HepG2 (cell line): Measurements from ENCODE around the gene LIF. TPM values are rescaled to one million over a fixed set of nuclear protein-coding genes. Genes with fewer than 3 reads are reported as not detected.

Source experiments
- CCDC6 ChIP-seq: sonication (generic); formaldehyde crosslinking; IDR thresholded peaks from 2 replicates; pipeline ENCODE4 v1.8.1; 2022; ENCODE audit warnings: mild to moderate bottlenecking, missing genetic modification reagents, moderate library complexity
- FOSL1 ChIP-seq: sonication (generic); formaldehyde crosslinking; IDR thresholded peaks from 2 replicates; pipeline ENCODE4 v1.9.0; 2021; ENCODE audit warnings: missing genetic modification reagents, borderline replicate concordance
- KMT2B ChIP-seq: IDR thresholded peaks from 2 replicates; pipeline ENCODE4 v1.6.1; 2016; ENCODE audit warnings: missing genetic modification reagents, missing compliant biosample characterization
- MTF2 ChIP-seq: sonication (generic); formaldehyde crosslinking; IDR thresholded peaks from 2 replicates; pipeline ENCODE4 v1.5.0; 2020; ENCODE audit warnings: missing genetic modification reagents, borderline replicate concordance
- PAWR ChIP-seq: sonication (generic); formaldehyde crosslinking; IDR thresholded peaks from 2 replicates; pipeline ENCODE4 v1.4.0; 2020; ENCODE audit warnings: missing genetic modification reagents, mild to moderate bottlenecking, borderline replicate concordance
- RNF2 ChIP-seq: fragments of 450-650 bp; conservative IDR thresholded peaks from 2 replicates; pipeline ENCODE4 v1.6.1; 2016; ENCODE audit warnings: low read depth
- SRF ChIP-seq: IDR thresholded peaks from 2 replicates; pipeline ENCODE4 v1.6.1; 2011; ENCODE audit warnings: mild to moderate bottlenecking, low read depth, low read length, moderate library complexity
- TCF7 ChIP-seq: sonication (generic); IDR thresholded peaks from 2 replicates; pipeline ENCODE4 v1.6.1; 2016; ENCODE audit warnings: antibody characterized with exemption, low read depth
- TFDP1 ChIP-seq: IDR thresholded peaks from 2 replicates; pipeline ENCODE4 v1.6.1; 2016; ENCODE audit warnings: missing compliant biosample characterization, missing genetic modification reagents, borderline replicate concordance
- ZNF274 ChIP-seq: sonication (generic); formaldehyde crosslinking; IDR thresholded peaks from 2 replicates; pipeline ENCODE4 v1.5.1; 2020; ENCODE audit warnings: mild to moderate bottlenecking, missing genetic modification reagents
- ZNF343 ChIP-seq: sonication (generic); formaldehyde crosslinking; IDR thresholded peaks from 2 replicates; pipeline ENCODE4 v1.4.0; 2020; ENCODE audit warnings: mild to moderate bottlenecking, missing genetic modification reagents
- ZNF552 ChIP-seq: sonication (generic); formaldehyde crosslinking; IDR thresholded peaks from 2 replicates; pipeline ENCODE4 v1.9.0; 2022; ENCODE audit warnings: missing genetic modification reagents, mild to moderate bottlenecking, borderline replicate concordance
- ZNF615 ChIP-seq: sonication (generic); formaldehyde crosslinking; IDR thresholded peaks from 2 replicates; pipeline ENCODE4 v1.5.0; 2020; ENCODE audit warnings: mild to moderate bottlenecking, missing genetic modification reagents, borderline replicate concordance
- ZNF687 ChIP-seq: sonication (generic); formaldehyde crosslinking; IDR thresholded peaks from 2 replicates; pipeline ENCODE4 v1.5.1; 2020; ENCODE audit warnings: mild to moderate bottlenecking, missing genetic modification reagents, moderate library complexity
- ZNF850 ChIP-seq: sonication (generic); formaldehyde crosslinking; conservative IDR thresholded peaks from 2 replicates; pipeline ENCODE4 v1.9.0; 2021; ENCODE audit warnings: mild to moderate bottlenecking, missing genetic modification reagents
- polyA plus RNA-seq, 8 experiments: library from polyadenylated mRNA; depleted of rRNA in 3 of 8; stranded (reverse) in 7 of 8; unstranded in 1 of 8; fragments of >200 nt; fragmentation: Illumina TruSeq in 4 of 8; extraction: Trizol in 4 of 8; gene quantifications; 2 replicates each; pipeline versions ENCODE4 v1.2.1 to v1.2.3, GENCODE V29; 2011 to 2016; ENCODE audit warnings: low read depth in 4 of 8, missing spikeins in 1 of 8, mixed read lengths in 1 of 8; ENCODE audit not compliant: insufficient read depth in 1 of 8
- total RNA-seq, 5 experiments: library from RNA; depleted of rRNA; stranded (reverse); fragments of >200 nt; fragmentation: Illumina TruSeq; extraction: Trizol; gene quantifications; 2 replicates each; pipeline ENCODE4 v1.2.3, GENCODE V29; 2016; ENCODE audit warnings: low read depth in 1 of 5
- TF ChIP-seq, protein P1 (sequence below): sonication (generic); formaldehyde crosslinking; IDR thresholded peaks from 2 replicates; pipeline ENCODE4 v1.5.0; 2020; ENCODE audit warnings: mild to moderate bottlenecking, missing genetic modification reagents
- TF ChIP-seq, protein P2 (sequence below): sonication (generic); formaldehyde crosslinking; IDR thresholded peaks from 2 replicates; pipeline ENCODE4 v1.5.0; 2020; ENCODE audit warnings: mild to moderate bottlenecking, missing genetic modification reagents

LIF gene
- total and polyA plus RNA-seq, 2 of the 13 experiments (the other 11 are each of a cell fraction or from before 2014, with no cell fraction given) = 3.6 to 8.5 TPM

- TF ChIP-seq, protein P1, sequence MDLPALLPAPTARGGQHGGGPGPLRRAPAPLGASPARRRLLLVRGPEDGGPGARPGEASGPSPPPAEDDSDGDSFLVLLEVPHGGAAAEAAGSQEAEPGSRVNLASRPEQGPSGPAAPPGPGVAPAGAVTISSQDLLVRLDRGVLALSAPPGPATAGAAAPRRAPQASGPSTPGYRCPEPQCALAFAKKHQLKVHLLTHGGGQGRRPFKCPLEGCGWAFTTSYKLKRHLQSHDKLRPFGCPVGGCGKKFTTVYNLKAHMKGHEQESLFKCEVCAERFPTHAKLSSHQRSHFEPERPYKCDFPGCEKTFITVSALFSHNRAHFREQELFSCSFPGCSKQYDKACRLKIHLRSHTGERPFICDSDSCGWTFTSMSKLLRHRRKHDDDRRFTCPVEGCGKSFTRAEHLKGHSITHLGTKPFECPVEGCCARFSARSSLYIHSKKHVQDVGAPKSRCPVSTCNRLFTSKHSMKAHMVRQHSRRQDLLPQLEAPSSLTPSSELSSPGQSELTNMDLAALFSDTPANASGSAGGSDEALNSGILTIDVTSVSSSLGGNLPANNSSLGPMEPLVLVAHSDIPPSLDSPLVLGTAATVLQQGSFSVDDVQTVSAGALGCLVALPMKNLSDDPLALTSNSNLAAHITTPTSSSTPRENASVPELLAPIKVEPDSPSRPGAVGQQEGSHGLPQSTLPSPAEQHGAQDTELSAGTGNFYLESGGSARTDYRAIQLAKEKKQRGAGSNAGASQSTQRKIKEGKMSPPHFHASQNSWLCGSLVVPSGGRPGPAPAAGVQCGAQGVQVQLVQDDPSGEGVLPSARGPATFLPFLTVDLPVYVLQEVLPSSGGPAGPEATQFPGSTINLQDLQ (CRISPR knock-in tag) = no peak
- TF ChIP-seq SRF = no peak
- TF ChIP-seq FOSL1 (CRISPR knock-in tag) = peak; percentile 79
- TF ChIP-seq, protein P2, sequence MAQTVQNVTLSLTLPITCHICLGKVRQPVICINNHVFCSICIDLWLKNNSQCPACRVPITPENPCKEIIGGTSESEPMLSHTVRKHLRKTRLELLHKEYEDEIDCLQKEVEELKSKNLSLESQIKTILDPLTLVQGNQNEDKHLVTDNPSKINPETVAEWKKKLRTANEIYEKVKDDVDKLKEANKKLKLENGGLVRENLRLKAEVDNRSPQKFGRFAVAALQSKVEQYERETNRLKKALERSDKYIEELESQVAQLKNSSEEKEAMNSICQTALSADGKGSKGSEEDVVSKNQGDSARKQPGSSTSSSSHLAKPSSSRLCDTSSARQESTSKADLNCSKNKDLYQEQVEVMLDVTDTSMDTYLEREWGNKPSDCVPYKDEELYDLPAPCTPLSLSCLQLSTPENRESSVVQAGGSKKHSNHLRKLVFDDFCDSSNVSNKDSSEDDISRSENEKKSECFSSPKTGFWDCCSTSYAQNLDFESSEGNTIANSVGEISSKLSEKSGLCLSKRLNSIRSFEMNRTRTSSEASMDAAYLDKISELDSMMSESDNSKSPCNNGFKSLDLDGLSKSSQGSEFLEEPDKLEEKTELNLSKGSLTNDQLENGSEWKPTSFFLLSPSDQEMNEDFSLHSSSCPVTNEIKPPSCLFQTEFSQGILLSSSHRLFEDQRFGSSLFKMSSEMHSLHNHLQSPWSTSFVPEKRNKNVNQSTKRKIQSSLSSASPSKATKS (CRISPR knock-in tag) = no peak
- TF ChIP-seq CCDC6 (CRISPR knock-in tag) = no peak
- TF ChIP-seq MTF2 (CRISPR knock-in tag) = no peak
- no peak for TF ChIP-seq KMT2B (CRISPR knock-in tag)
- peak; percentile 86 for TF ChIP-seq ZNF687 (CRISPR knock-in tag)
- TF ChIP-seq PAWR = no peak
- no peak for TF ChIP-seq ZNF552 (CRISPR knock-in tag)
- TF ChIP-seq RNF2 = no peak
- no peak for TF ChIP-seq ZNF343 (CRISPR knock-in tag)
- TF ChIP-seq TCF7 = no peak
- no peak for TF ChIP-seq ZNF850
- 0 out of 2 replicates have a peak, but pooled peaks have one; percentile 29 for TF ChIP-seq ZNF274
- TF ChIP-seq TFDP1 = peak; percentile 85
- TF ChIP-seq ZNF615 = no peak
These were observed 39.6 kb downstream of the LIF start (continued) for GRCh38 chr22:30206944-30207343.
